GM21786 (cell line): Measurements from ENCODE around the gene PGPEP1.
"Not testable (repeated sequence)": the region's sequence is repeated elsewhere in the genome, so short reads cannot be mapped to it uniquely, and the experiment has no call there.

Source experiments
- ATAC-seq: cut with Tn5 transposase; IDR thresholded peaks from one replicate; pipeline ENCODE4 v1.9.1; 2021; ENCODE audit not compliant: unreplicated experiment

PGPEP1 gene

GRCh38 chr19:18308051-18308947 is 32.1 kb upstream of the PGPEP1 start:
- no peak for ATAC-seq

DNA sequence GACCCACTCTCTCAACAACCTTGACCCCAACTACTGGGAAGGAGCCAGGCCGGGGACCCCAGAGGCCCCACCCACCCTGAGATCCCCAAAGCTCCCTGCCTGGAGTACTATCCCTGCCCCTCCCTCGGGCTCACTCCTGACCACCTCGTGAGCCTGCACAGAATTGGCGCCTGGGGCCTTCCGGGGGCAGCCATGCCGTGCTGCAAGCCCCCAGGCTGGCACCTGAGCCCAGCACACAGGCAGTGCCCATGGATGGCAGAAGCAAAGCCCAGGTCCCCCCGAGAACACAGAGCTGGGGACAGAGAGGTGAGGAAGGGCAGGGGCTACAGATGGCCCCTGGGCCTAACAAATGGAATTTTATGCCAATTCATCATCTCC is 31.5 kb upstream of the PGPEP1 start:
- no peak for ATAC-seq

GRCh38 chr19:18309525-18310064 is 30.8 kb upstream of the PGPEP1 start:
- ATAC-seq, result no peak

GRCh38 chr19:18310118-18310909 is 30.1 kb upstream of the PGPEP1 start:
- no peak for ATAC-seq

- ATAC-seq, result no peak
Measured at GRCh38 chr19:18310966-18311365, 29.4 kb upstream of the PGPEP1 start.

DNA sequence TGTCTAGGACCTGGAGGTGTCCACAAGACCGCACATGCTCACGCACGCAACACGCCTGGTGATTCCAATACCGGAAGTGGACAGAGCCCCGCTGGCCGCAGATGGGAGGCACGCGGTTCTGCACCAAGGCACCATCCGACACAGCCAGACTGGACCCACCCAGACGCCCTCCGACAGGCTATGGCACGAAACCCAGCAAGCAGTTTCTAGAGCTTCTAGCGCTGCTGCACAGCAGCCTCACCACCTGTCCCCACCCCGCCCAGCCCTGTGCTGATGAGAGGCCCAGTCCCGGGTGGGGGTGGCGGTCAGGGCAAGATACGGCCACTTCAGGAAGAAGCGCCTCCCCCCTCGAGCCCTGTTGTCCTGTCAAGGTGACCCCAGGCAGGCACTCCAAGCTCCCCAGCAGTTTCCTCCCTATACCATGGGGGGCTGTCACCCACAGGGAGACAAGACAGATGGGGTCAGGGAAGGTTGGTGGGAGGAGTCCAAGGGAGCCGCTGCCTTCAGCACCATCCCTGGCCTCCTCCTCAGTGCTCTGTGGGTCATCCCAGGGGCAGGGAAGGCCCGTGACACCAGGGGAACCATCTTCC is 28.8 kb upstream of the PGPEP1 start:
- ATAC-seq, result no peak

GRCh38 chr19:18312092-18312534 is 28.3 kb upstream of the PGPEP1 start:
- no peak for ATAC-seq

DNA sequence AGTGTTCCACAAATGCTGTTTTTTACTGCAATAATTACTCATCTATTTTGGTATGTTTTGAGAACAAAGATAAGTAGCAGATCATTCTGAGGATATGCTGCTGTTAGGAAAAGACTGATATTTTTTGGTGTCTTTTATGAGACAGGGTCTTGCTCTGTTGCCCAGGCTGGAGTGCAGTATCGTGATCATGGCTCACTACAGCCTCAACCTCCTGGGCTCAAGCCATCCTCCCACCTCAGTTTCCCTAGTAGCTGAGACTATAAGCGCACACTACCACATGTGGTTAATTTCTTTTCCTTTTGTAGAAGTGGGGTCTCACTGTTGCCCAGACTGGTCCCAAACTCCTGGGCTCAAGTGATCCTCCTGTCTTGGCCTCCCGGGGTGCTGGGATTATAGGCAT is 27.0 kb upstream of the PGPEP1 start:
- no peak for ATAC-seq

- no peak for ATAC-seq
Measured at GRCh38 chr19:18317961-18318800, 22.2 kb upstream of the PGPEP1 start.

DNA sequence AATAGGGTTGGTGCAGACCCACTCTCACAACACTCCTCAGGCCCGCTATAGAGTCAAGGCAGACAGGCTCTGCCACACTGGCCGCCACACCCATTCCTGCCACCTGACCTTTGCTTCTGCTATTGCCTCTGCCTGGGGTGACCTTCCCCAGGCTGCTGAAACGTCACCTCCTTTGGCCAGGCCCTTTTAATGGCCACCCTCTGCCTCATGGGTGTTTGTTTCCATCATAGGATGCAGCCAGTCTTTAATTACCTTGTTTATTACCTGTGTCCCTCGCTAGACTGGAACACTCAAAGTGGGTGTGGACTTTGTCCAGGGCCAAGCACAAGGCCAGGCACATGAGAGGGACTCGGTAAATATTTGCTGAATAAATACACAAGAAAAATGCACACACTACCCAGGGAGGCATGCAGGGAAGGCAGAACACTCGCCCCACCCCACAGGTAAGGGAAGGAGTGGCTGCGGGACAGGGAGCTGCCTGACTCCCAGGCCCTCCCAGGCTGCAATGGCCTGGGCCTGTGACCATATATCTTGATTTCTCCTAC is 20.7 kb upstream of the PGPEP1 start:
- no peak for ATAC-seq

DNA sequence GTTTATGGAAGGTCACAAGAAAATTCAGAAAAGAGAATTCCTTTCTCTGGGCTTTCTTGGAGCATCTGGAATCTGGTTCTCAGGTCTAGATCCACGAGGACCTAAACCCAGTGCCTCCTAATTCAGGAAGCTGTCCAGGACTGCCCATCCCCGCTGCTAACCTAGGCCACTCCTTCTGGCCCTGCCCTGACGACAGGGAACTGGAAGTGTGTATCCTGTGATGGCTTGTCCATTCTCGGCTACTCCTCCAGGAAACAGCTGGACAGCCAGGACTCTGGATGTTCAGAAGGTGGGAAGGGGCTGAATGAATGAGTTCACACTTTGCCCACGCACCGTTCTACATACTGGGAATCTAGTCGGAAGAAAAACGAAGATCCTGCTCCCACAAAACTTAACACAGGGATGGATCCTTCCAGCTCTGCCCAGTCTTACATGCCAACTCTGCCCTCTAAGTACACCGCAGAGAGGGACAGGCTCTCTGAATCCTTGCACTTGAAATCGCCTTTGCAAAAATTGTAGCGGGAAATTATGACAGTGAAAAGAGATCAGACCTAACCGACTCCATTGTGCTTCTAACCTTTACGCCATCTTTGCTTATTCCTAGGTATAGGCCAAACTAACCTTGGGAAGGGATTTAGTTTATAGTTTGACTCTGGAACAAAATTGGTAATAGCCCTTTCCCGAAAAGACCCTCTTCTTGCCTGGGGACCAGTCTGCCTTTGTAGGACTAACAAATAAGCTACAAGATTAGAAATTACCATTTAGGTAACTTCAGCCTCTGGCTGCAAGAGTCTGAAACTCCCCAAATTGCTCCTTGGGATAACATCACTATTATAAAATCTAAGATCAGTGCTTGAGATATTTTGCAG is 19.3 kb upstream of the PGPEP1 start:
- no peak for ATAC-seq

DNA sequence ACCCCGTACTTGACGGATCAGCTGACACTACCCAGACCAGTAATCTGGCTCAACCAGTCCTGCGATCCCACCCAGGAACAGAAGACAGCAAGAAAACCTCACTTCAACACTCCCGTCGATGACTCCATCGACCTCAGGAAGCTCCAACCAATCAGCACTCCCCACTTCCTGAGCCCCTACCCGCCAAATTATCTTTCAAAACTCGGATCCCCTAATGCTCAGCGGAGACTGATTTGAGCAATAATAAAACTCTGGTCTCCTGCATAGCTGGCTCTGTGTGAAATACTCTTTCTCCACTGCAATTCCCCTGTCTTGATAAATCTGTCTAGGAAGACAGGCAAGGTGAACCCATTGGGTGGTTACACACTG is 18.7 kb upstream of the PGPEP1 start:
- ATAC-seq, result no peak

DNA sequence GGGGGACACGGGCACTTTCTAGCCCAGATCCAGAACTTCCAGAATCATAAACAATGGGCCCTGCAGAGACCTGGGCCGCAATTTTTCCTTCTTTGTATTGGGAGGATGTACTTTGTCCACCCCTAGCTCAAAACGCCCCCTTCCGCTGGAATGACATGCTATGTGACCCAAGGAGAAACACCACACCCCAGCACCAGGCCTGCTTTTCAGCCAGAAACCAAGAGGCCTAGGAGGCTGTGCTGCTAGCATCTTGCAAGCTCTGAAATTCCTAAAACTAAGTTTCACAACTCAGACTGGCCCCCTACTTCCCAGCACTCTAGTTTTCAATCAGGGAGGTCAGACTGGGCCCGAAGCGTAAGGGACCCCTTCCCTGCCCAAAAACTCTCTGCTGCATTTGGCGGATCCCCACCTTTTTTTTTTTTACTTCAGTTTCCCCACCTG is 18.1 kb upstream of the PGPEP1 start:
- ATAC-seq, result no peak

- ATAC-seq, result peak; percentile 84
Measured at GRCh38 chr19:18322759-18323460, 17.5 kb upstream of the PGPEP1 start, which contains the start of gene LSM4. Gene LSM4 (minus strand): TSS chr19:18323076. CDS start chr19:18323020, 56 bp downstream.

GRCh38 chr19:18324373-18324731 is 16.0 kb upstream of the PGPEP1 start:
- not testable (repeated sequence) for ATAC-seq

DNA sequence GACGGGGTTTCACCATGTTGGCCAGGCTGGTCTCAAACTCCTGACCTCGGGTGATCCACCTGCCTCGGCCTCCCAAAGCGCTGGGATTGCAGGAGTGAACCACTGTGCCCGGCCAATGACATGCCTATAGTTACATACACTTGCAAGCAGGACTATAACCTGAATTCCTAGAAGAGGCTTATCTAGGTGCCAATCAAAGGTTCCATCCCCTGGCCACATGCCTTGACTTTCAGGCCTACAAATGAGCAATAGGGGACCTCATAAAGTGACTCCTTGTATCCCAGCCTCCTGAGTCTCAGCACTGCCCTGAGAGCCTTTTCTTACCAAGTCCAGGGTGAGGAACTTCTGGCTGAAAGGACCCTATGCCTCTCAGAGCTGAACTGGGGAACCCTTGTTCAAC is 13.6 kb upstream of the PGPEP1 start:
- ATAC-seq, result no peak

DNA sequence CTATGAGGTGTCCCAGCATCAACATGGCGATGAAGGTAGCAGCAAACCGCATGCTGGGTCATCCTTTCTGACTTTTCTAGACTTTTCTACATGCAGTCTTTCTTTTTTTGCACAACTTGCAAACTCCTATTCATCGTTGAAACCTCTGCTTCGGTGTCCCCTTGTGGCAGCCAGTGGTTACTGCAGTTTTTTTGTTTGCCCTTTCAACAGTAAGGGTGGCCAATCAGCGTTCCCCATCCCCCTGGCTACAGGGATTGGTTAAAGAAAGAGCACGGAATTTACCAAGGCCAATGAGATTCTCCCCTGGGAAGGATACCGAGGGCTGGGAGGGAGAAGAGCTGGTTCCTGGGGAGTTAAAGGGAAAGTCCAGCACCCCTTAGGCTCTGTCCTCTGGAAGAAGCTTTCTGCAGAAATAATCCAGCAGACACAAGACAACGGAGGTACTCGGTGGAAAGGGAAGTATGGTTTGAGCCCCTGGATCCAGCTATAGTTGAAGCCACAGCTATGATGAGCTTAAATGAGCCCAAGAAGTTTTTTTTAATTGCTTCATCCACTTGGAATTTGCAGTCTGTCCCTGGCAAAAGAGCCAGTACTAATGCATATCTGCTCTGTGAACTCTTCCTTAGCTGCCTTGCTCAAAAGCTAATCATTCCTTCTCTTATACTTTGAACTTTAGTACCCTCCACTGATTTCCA is 11.9 kb upstream of the PGPEP1 start:
- peak; percentile 88 for ATAC-seq

DNA sequence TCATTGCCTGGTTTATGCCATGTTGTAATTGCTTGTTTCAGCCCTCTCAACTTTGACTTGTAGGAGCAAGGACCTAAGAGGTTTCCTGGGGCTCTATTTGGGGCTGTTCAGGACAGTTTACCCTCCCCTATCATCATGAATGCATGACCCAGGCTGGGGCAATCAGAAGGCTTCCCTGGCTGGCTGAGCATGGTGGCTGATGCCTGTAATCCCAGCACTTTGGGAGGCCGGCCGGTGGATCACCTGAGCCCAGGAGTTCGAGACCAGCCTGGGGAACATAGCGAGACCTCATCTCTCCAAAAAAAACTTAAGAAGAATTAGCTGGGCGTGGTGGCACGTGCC is 11.4 kb upstream of the PGPEP1 start:
- ATAC-seq, result no peak
